ENCODE measurements around the gene CLCN3. TPM values are rescaled to one million over a fixed set of nuclear protein-coding genes. Genes with fewer than 3 reads are reported as not detected.

The CLCN3 gene
- total and polyA plus RNA-seq, 9 of the 15 experiments (the other 6 are each of a cell fraction or from before 2014, with no cell fraction given) = 12.7 to 60.6 (median 38.5) TPM

GRCh38 chr4:169649545-169650226, 29.3 kb downstream of the CLCN3 start (continued):
- TF ChIP-seq ZNF165 (CRISPR knock-in tag; IDR thresholded peaks at IDR 0.05; ENCODE audit: borderline replicate concordance) (no peak), ZNF398 (CRISPR knock-in tag; IDR thresholded peaks at IDR 0.05) (no peak), POLR2G (IDR thresholded peaks at IDR 0.05; ENCODE audit: low read depth, low read length) (no peak), STAT5B (CRISPR knock-in tag; IDR thresholded peaks at IDR 0.05) (no peak), JUND (IDR thresholded peaks at IDR 0.05; ENCODE audit: borderline replicate concordance, low read depth, low read length) (peak; percentile 42; the same call in 1 of the 2 replicates), JUND (tag; IDR thresholded peaks at IDR 0.05; ENCODE audit: borderline replicate concordance, low read depth, low read length) (peak; percentile 41; the same call in 2 of the 3 replicates), MTF1 (CRISPR knock-in tag; IDR thresholded peaks at IDR 0.05; ENCODE audit: borderline replicate concordance) (no peak), CCAR2 (IDR thresholded peaks at IDR 0.05; ENCODE audit: low read depth, low read length) (no peak), TAF7 (tag; IDR thresholded peaks at IDR 0.05) (no peak), PTTG1 (tag; IDR thresholded peaks at IDR 0.05; ENCODE audit: low read depth) (no peak), ZNF143 (CRISPR knock-in tag; IDR thresholded peaks at IDR 0.05) (no peak), CLOCK (CRISPR knock-in tag; IDR thresholded peaks at IDR 0.05; ENCODE audit: borderline replicate concordance) (no peak), TAF9B (IDR thresholded peaks at IDR 0.05; ENCODE audit: partially characterized antibody) (peak; percentile 37), USF2 (CRISPR knock-in tag; IDR thresholded peaks at IDR 0.05) (no peak), YBX1 (IDR thresholded peaks at IDR 0.05) (no peak), SLC30A9 (CRISPR knock-in tag; IDR thresholded peaks at IDR 0.05) (no peak), MEIS2 (IDR thresholded peaks at IDR 0.05; ENCODE audit: partially characterized antibody) (peak; percentile 56), MAX (CRISPR knock-in tag; IDR thresholded peaks at IDR 0.05) (no peak), SIN3B (IDR thresholded peaks at IDR 0.05; ENCODE audit: low read depth) (no peak), ZNF146 (CRISPR knock-in tag; IDR thresholded peaks at IDR 0.05; ENCODE audit: unreplicated experiment) (no peak), NFRKB (IDR thresholded peaks at IDR 0.05; ENCODE audit: low read depth) (no peak), ERF (CRISPR knock-in tag; IDR thresholded peaks at IDR 0.05) (no peak), HNRNPH1 (optimal IDR thresholded peaks at IDR 0.05; ENCODE audit: low read depth, low read length) (no peak), RBM25 (IDR thresholded peaks at IDR 0.05; ENCODE audit: low read depth, low read length, severe bottlenecking) (no peak), TEAD2 (tag; IDR thresholded peaks at IDR 0.05) (no peak)

All from K562 (cell line).